HG03378 (cell line): Measurements from ENCODE around the gene FMNL2.
"Not testable (repeated sequence)": the region's sequence is repeated elsewhere in the genome, so short reads cannot be mapped to it uniquely, and the experiment has no call there.

Source experiments
- ATAC-seq: cut with Tn5 transposase; IDR thresholded peaks from one replicate; pipeline ENCODE4 v1.9.1; 2021; ENCODE audit warnings: mild to moderate bottlenecking, moderate library complexity; ENCODE audit not compliant: unreplicated experiment

Gene FMNL2

DNA sequence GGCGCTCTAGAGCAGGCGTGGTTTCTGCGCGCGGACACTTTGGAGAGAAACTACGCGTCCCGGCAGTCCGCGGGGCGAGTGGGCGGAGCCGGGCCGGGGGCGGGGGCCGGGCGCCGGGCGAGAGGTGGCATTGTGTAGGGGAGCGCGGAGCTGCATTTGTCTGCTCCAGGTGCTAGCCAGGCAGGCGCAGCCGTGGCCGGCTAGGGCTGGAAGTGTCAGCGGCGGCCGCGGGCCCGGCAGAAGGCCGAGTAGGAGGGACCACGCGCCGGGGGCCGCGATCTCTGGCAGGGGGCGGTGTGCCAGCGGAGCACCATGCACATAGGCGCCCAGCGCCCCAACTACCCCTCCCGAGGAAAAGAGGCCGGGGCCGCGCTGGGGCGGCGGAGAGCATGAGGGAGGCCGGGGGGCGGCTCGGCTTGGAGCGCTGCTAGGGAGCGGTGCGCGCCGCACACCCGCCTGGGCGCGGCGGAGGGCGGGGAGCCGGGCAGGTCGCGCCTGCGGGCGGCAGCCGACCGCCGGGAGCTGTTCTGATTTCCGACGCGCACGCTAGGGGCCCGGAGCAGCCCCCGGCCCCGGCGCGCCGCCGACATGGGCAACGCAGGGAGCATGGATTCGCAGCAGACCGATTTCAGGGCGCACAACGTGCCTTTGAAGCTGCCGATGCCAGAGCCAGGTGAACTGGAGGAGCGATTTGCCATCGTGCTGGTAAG is at the start of gene FMNL2:
Gene FMNL2, plus strand, starts transcription at position 159 of the 710 bp plus-strand sequence.
- ATAC-seq: peak; percentile 77

DNA sequence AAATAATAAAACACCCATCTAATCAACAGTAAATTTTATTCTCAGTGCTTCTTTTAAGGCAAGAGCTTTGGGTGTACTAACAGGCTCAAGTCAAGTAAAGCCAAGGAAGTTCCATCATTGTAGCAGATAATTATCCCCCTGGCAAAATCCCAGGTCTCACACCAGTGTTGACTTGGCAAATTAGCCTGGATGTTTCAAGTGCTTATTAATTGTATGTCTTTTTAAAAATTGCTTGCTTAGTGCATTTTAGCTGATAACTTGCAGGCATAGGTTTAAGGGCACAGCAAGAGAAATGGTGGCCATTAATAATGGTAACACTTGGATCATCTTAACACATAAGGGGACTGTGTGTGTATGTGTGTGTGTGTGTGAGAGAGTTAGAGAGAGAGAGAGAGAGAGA is 42.0 kb upstream of the FMNL2 start:
- ATAC-seq: no peak

DNA sequence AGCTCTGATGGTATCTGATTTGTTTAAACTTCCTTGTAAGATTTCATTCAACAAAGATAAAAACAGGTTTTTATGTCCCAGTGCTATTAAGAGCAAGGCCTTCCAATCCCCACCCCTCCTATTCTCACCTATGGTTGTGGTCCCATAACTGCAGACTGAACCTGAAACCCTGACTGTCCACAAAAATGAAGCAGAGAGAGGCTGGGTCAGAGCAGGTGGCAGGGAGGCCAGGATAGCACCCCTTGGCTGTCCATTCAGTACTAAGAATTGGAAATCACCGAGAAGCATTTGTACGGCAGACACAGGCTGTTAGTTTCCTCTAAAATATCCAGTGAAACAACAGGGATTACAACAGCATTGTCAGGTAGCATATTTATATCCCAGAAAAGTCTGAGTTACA is 37.3 kb upstream of the FMNL2 start:
- ATAC-seq: no peak

DNA sequence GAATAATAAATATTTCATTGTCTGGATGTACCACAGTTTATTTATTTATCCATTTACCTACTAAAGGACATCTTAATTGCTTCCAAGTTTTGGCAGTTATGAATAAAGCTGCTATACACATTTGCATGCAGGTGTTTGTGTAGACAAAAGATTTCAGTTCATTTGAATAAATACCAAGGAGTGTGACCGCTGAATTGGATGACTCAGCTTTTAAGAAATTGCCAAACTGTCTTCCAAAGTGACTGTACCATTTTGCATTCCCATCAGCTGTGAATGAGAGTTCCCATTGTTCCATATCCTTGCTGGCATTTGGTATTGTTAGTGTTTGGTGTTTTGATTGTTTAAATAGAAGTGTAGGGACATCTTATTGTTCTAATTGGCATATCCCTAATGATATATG is 36.2 kb upstream of the FMNL2 start:
- ATAC-seq: no peak

DNA sequence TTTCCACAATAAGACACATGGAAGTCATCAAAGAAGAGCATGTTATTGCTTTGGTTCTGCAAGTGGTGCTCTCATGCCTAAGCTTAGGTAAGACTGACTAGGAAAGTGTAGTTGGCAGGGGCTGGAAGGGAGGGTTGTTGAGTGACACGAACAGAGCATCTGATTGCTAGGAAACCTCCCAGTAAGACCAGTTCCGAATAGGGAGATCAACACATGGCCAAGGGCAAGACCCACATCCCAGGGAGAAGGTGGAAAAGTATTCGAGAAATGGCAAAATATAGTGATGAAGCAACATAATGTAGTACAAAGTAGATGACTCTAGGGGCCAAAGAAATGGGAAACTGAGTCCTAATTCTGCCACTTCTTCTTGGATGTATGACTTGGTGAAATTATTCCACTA is 33.8 kb upstream of the FMNL2 start:
- ATAC-seq: no peak

DNA sequence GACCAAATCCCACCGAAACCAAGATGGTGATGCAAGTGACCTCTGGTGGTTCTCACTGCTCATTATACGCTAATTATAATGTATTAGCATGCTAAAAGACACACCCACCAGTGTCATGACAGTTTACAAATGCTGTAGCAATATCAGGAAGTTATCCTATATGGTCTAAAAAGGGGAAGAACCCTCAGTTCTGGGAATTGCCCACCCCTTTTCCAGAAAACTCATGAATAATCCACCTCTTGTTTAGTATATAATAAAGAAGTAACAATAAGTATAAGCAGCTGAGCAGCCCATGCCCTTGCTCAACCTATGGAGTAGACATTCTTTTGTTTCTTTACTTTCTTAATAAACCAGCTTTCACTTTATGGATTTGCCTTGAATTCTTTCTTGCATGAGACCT is 31.0 kb upstream of the FMNL2 start:
- ATAC-seq: no peak

DNA sequence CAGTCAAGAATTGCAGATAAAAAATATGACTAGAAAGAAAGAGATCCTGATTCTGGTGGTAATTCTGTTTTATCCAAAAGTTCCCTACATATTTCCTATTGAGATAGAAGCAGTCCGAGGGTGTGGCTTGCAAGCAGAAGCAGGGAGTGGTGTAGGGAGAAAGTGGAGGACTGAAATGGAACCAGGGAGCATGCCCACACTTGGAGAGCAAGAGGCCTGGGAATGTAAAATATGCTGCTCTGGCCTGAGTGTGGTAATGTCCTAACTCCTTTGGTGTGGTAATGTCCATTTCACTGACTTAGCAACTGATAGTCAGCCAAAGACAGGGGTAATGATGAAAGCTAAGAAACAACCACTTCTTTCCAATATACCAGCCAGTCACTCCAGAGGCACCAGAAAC is 30.1 kb upstream of the FMNL2 start:
- no peak for ATAC-seq

DNA sequence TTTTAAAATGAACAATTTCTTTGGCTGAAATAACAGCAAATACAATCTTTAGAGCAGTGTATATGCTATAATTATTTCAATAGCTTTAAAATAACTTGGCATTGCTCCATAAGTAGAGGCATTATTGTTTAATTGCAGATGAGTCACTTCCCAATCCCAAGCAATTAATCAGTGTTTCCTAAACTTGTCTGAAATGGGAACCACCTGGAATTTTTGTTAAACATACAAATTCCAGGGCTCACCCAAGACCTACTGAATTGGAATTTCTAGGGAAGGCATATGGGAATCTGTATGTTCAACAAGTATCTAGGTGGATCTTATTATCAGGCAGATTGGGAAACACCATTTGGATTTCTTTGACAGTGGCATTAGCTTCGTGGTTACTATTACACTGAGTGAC is 27.1 kb upstream of the FMNL2 start:
- ATAC-seq: no peak

DNA sequence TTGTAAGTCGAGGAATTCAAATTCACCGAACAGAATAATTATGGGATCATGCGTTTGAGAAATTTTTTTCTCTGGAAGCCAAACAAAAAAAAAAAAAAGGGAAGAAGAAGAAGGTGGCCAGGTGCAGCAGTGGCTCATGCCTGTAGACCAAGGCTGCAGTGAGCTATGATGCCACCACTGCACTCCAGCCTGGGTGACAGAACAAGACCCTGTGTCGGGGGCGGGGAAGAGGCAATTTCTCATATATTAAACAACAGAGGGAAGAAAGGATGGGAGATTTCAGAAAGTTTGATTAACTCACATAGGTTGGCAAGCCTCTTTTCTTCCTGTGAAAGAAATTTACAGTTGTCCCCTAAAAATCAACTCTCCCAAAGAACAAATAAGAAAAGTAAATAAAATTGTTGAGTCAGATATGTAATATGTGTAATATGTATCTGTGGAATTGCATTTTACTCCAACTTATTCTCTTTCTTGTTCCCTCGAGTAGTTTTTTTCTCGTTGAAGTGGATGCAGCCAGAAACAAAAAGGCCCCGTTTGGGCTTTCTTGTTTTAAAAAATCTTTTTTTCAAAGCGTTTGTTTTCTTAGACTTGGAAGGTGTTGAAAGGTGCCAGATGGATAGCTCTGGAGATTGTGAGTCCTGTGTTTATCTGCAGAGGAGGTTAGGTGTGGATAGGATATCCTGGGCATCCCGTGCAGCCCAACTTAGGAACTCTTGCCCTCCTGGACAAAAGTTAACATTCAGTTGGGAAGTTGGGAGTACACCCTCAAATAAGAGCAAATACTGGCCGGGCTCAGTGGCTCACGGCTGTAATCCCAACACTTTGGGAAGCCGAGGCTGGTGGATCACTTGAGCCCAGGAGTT is 25.4 kb upstream of the FMNL2 start:
- no peak for ATAC-seq

DNA sequence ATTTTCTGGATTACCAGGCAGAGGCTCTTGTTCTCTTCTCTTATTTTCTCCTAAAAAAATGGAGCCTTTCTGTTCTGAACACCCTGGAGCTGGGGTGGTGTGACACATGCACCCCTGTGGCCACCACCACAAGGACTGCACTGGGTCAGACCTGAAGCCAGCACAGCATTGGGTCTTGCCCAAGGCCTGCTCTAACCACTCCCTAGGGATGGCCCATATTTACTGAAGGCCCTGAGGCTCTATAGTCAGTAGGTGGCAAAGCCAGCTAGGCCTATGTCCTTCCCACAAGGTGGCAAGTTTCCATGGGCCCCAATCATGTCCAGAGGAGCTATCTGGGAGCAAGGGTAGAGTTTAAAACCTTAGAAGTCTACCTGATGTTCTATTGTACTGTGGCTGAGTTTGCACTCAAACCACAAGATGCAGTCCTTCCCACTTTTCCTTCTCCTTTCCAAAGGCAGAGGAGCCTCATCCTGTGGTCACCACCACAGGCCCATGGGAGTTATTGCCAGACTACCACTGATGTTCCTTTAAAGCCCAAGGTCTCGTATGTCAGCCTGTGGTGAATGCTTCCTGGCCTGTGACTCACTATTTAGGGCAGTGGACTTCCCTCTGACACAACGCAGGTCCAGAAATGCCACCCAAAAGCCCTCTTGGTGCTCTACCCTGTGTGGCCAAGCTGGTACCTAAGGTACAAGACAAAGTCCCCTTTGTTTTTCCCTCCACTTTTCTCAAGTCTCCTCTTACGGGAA is 15.0 kb upstream of the FMNL2 start:
- ATAC-seq: no peak

DNA sequence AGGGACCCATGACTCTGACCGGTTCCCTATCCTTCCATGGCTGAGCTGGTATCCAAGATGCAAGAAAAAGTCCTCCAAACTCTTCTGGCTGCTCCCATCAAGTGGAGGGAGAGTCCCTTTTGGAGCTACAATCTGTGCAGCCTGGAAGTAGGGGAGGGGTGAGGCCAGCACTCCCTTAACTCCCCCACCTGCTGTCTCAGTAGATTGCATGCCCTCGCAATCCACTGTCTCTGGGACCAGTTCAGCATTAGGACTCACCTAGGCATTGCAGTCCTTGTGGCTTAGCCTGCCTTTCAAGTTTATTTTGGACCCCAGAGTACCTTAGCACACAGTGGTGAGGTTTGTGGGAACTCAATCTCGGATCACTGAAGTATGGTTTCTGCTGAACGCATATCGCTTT is 14.2 kb upstream of the FMNL2 start:
- no peak for ATAC-seq

DNA sequence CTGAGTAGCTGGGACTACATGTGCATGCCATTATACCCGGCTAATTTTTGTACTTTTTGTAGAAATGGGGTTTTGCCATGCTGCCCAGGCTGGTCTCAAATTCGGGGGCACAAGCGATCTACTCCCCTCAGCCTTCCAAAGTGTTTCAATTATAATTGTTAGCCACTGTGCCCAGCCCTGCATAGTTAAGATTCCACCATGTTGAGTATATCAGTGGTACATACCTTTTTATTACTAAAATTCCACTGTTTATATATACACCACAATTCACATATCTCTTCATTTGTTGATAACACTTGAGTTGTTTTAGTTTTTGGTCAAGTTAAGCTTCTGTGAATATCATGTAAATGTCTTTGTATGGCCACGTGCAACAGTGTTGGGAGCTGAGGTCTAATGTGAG is 12.8 kb upstream of the FMNL2 start:
- ATAC-seq: no peak

DNA sequence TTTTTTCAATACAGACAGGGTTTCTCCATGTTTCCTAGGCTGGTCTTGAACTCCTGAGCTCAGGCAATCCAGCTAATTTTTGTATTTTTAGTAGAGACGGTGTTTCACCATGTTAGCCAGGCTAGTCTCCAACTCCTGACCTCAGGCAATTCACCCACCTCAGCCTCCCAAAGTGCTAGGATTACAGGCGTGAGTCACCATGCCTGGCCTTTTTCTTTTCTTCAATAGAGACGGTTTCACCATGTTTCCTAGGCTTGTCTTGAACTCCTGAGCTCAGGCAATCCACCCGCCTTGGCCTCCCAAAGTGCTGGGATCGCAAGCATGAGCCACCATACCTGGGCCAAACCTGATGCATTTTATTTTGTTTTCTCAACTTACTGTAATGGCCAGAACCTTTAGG is 9.8 kb upstream of the FMNL2 start:
- not testable (repeated sequence) for ATAC-seq

DNA sequence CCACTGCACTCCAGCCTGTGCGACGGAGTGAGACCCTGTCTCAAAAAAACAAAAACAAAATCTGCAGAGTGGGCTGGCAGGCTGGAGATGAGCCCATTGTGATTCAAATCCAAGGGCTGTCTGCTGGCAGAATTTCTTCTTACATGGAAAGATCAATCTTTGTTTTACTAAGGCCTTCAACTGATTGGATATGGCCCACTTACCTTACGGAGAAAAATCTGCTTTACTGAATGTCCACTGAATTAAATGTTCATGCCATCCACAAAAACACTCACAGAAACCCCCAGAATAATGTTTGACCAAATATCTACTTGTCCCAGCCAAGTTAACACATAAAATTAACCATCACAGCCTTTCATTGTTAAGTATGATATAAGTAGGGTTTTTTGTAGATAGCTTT is 8.3 kb upstream of the FMNL2 start:
- no peak for ATAC-seq

DNA sequence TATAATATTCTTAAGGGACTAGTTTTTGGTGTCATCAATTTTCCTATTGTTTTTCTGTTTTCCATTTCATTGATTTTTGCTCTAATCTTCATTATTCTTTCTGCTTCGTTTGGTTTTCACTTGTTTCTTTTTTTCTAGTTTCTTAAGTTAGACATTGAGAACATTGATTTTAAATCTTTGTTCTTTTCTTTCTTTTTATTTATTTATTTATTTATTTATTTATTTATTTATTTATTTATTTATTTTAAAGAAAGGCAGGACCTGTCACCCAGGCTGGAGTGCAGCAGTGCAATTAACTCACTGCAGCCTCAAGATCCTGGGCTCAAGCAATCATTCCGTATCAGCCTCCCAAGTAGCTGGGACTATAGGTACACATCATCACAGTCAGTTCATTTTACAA is 7.0 kb upstream of the FMNL2 start:
- no peak for ATAC-seq

DNA sequence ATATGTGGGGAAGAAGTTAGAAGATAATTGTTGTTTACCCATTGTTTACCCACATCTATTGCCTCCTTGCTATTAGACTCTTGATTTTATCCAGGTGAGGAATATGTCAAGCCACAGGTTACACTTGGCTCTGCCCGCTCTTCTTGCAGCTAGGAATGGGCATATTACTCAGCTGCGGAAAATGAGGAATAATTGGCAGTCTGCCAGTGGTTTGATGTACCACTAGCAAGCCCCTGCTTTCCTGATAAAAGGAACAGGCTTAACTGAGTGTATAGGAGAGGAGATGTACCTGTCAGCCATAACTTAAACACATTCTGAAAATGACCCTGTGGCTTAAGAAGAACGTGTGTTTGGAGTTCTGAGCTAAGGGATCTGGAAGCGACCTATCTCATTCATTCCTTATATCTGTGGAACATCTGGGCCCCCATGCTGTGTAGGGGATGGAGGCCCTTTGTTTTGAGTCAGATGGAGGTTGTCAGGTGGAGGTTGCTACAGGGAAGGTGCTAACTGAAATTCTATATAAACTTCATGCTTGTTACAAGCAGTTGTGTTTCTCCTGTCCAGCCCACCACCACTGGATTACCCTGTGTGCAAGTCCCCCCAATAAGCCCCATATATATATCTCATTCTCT is 4.6 kb upstream of the FMNL2 start:
- no peak for ATAC-seq

DNA sequence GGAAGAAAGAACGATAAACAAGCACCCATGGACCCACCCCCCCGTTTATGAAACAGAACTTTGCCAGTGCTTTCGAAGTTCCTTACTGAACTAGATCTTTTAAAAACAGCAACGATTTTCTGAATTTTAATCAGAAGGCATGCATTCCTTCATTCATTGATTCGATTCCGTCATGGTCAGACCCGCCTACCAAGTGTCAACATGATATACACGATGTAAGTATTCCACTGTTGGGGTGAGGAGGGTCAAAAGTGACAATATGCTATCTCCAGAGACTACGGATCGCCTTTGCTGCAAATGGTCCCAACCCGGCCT is 316 bp upstream of the FMNL2 start:
- no peak for ATAC-seq

DNA sequence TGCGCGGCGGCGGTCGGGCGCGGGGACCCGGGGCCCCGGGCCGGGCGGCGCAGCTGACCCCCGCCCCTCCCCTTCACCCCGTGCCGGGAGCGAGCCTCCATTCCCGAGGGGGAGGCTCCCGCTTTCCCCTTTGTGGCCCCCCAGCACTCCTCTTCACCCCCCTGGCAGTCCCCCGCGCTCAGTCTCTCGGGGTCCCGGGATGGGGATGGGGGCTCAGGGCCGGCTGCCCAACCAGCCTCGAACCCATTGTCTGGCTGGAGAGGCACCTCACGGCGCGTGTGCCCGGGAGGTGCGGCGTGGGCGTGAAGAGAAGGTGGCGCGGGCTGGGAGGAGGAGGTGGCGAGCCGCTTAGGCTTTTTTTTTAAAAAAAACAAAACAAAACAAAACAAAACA is 748 bp downstream of the FMNL2 start:
- ATAC-seq: no peak

DNA sequence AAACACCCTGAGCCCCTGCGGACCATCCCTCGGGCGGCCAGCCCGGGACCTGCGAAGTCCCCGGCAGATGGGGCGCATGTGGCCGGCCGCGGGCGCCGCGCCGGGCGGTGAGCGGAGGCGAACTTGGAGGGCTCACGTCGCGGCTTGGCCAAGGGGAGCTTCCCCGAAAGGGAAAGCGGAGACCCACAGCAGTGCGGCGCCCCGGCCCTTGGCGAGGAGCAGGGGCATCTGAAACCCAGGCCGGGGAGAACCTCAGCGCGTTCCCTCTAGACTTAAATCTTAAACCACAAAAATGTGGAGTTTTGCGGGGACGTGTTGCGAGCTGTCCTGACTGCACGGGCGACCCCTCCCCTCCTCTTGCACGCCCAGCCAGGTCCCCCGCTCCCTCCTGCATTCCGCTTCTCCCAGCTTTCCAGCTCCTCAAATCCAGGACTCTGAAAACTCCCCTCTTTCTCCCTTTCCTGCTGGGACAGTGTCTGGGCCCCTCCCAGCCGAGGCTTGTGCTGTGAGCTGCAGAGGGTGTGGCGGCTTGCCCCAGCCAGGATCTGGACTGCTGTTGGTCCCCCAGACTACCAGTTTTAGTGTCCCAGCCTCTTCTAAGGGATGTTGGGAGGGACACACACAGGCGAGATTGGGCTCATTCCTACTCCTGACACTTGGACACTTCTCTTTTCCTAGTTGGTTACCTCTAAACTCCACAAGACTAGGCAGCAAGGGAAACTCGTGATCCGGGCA is 1.3 kb downstream of the FMNL2 start:
- no peak for ATAC-seq

DNA sequence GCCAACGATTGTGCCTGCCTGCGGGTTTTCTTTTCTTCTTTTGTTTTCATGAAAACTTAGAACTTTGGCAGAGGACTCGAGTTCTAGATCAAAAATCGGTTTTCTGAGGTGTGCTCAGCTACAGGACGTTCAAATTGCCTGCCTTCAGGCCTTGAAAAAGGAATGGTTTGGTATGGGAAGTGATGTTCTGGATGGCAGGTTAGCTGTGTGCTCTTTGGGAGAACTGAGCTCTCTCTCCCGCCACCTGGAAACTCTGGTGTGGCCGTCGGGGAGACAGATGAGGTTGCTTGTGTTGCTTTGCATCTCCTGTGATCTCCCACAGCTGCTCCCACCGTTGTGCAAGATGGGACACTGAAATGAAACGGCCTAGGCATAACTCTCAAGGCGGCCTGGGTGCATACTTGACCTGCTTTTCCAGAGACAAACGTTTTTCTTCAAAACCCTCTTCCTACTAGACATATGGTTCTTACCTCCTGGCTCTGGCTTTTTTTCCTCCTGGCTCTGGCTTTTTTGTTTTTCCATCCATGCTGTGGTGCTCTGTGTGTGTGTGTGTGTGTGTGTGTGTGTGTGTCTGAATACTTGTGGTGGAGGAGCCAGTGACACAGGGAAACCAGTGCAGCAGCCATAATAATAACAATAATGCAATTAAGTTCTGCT is 2.0 kb downstream of the FMNL2 start:
- no peak for ATAC-seq
